HEK293 (cell line): ENCODE results near the gene CPNE2.
A peak's percentile ranks its signal among the peaks of the same experiment; 100 is the strongest.

Source experiments
- CTCF ChIA-PET: fragments of 350-600 bp; formaldehyde crosslinking; extraction: SDS; loops from one replicate; lab custom pipeline; 2021; ENCODE audit warnings: antibody characterized with exemption; lab: Yijun Ruan, JAX
- POLR2A ChIA-PET: fragments of 300-600 bp; formaldehyde crosslinking; extraction: SDS; loops from one replicate; lab custom pipeline; 2020; ENCODE audit warnings: antibody characterized with exemption, inconsistent platforms; lab: Yijun Ruan, JAX
- H3K27ac ChIP-seq: fragments of 200-500 bp; sonication (Bioruptor generic); 2 replicates; pipeline ENCODE4 v1.5.1; 2014; ENCODE audit warnings: low read depth, low read length, control low read depth, inconsistent platforms; ENCODE audit errors: extremely low read depth
- H3K36me3 ChIP-seq, 2 experiments: fragments of 200-500 bp in 1 of 2; sonication (Bioruptor generic) in 1 of 2; 1 replicate in 1 of 2; 2 replicates in 1 of 2; pipeline ENCODE4 v1.5.1; 2014 to 2017; ENCODE audit warnings: inconsistent platforms in 2 of 2, low read length in 2 of 2; ENCODE audit not compliant: control insufficient read depth in 2 of 2, insufficient read depth in 1 of 2
- H3K4me1 ChIP-seq: fragments of 200-500 bp; sonication (Bioruptor generic); 2 replicates; pipeline ENCODE4 v1.5.1; 2014; ENCODE audit warnings: mild to moderate bottlenecking, low read length, inconsistent platforms; ENCODE audit not compliant: control insufficient read depth, insufficient read depth
- H3K4me3 ChIP-seq: 2 replicates; pipeline ENCODE4 v1.5.1; 2011; ENCODE audit warnings: low read depth, mild to moderate bottlenecking, control low read depth, low read length, moderate library complexity
- H3K9me3 ChIP-seq: fragments of 200-500 bp; sonication (Bioruptor generic); 2 replicates; pipeline ENCODE4 v1.5.1; 2014; ENCODE audit warnings: low read depth, low read length, inconsistent platforms; ENCODE audit not compliant: control insufficient read depth, insufficient read depth
- PRDM10 ChIP-seq: fragments of 450-650 bp; formaldehyde crosslinking; IDR thresholded peaks from 2 replicates; pipeline ENCODE4 v1.5.1; 2016; ENCODE audit warnings: missing biosample characterization, missing genetic modification characterization
- SP3 ChIP-seq: fragments of 450-650 bp; formaldehyde crosslinking; IDR thresholded peaks from 2 replicates; pipeline ENCODE4 v1.5.1; 2016; ENCODE audit warnings: missing biosample characterization, missing genetic modification characterization
- SP7 ChIP-seq: fragments of 450-650 bp; formaldehyde crosslinking; IDR thresholded peaks from 2 replicates; pipeline ENCODE4 v1.5.1; 2016; ENCODE audit warnings: missing biosample characterization, missing genetic modification characterization
- YY1 ChIP-seq: fragments of 450-650 bp; formaldehyde crosslinking; IDR thresholded peaks from 2 replicates; pipeline ENCODE4 v1.5.1; 2018; ENCODE audit warnings: missing biosample characterization, missing genetic modification characterization
- ZBTB26 ChIP-seq: fragments of 450-650 bp; formaldehyde crosslinking; optimal IDR thresholded peaks from 2 replicates; pipeline ENCODE3; 2016; ENCODE audit warnings: missing biosample characterization, mild to moderate bottlenecking, missing genetic modification characterization
- ZNF18 ChIP-seq: fragments of 450-650 bp; formaldehyde crosslinking; IDR thresholded peaks from 2 replicates; pipeline ENCODE4 v1.5.1; 2016; ENCODE audit warnings: missing biosample characterization, missing genetic modification characterization
- ZNF350 ChIP-seq: fragments of 450-650 bp; formaldehyde crosslinking; IDR thresholded peaks from 2 replicates; pipeline ENCODE4 v1.5.0; 2017; ENCODE audit warnings: missing biosample characterization, mild to moderate bottlenecking, missing genetic modification characterization
- ZNF398 ChIP-seq: fragments of 450-650 bp; formaldehyde crosslinking; IDR thresholded peaks from 2 replicates; pipeline ENCODE4 v1.5.1; 2017; ENCODE audit warnings: missing biosample characterization, missing genetic modification characterization
- ZNF426 ChIP-seq: fragments of 450-650 bp; formaldehyde crosslinking; IDR thresholded peaks from 2 replicates; pipeline ENCODE4 v1.5.1; 2017; ENCODE audit warnings: missing biosample characterization, missing genetic modification characterization, mild to moderate bottlenecking, inconsistent platforms, moderate library complexity
- ZNF473 ChIP-seq: fragments of 450-650 bp; formaldehyde crosslinking; IDR thresholded peaks from 2 replicates; pipeline ENCODE4 v1.5.1; 2017; ENCODE audit warnings: missing biosample characterization, missing genetic modification characterization
- ZNF548 ChIP-seq: fragments of 450-650 bp; formaldehyde crosslinking; IDR thresholded peaks from 2 replicates; pipeline ENCODE4 v1.5.1; 2016; ENCODE audit warnings: missing biosample characterization, missing genetic modification characterization
- ZNF571 ChIP-seq: fragments of 450-650 bp; formaldehyde crosslinking; IDR thresholded peaks from 2 replicates; pipeline ENCODE4 v1.5.0; 2017; ENCODE audit warnings: missing biosample characterization, missing genetic modification characterization
- ZNF768 ChIP-seq: fragments of 450-650 bp; formaldehyde crosslinking; IDR thresholded peaks from 2 replicates; pipeline ENCODE4 v1.5.1; 2018; ENCODE audit warnings: missing biosample characterization, mild to moderate bottlenecking, missing genetic modification characterization
- ZNF776 ChIP-seq: fragments of 450-650 bp; formaldehyde crosslinking; IDR thresholded peaks from 2 replicates; pipeline ENCODE4 v1.5.0; 2017; ENCODE audit warnings: missing biosample characterization, missing genetic modification characterization, borderline replicate concordance
- ZSCAN4 ChIP-seq: fragments of 450-650 bp; formaldehyde crosslinking; IDR thresholded peaks from 2 replicates; pipeline ENCODE4 v1.5.1; 2017; ENCODE audit warnings: missing biosample characterization, missing genetic modification characterization

CPNE2 gene

GRCh38 chr16:57043248-57043647 lies 49.1 kb upstream of the CPNE2 start:
- H3K9me3 ChIP-seq = no peaks in the 10 kb centered on the region
- peaks cover 0 to 5% of the 10 kb centered on the region in 2 experiments; a peak in 1 of 3 replicates for H3K36me3 ChIP-seq
- H3K27ac ChIP-seq = no peak overlapping the region
- TF ChIP-seq ZNF776 (tag by site-specific recombination) = no peak
- no peak for TF ChIP-seq ZNF350
- TF ChIP-seq YY1 (tag by site-specific recombination) = no peak
- no peak for TF ChIP-seq ZNF768 (tag by site-specific recombination)
- TF ChIP-seq ZNF426 (tag by site-specific recombination) = no peak
- no peak for TF ChIP-seq ZNF473 (tag by site-specific recombination)
- no peak for TF ChIP-seq ZSCAN4 (tag by site-specific recombination)
- TF ChIP-seq ZBTB26 (tag by site-specific recombination) = no peak
- no peak for TF ChIP-seq ZNF18 (tag by site-specific recombination)
- TF ChIP-seq ZNF398 (tag by site-specific recombination) = no peak
- no peak for TF ChIP-seq SP3
- no peak for TF ChIP-seq ZNF548
- no peak for TF ChIP-seq SP7 (tag by site-specific recombination)
- no peak overlapping the region for H3K4me3 ChIP-seq
- POLR2A ChIA-PET = no interaction called here
- no peaks in the 10 kb centered on the region for H3K4me1 ChIP-seq
- CTCF ChIA-PET = no interaction called here

GRCh38 chr16:57044931-57045693 lies 47.3 kb upstream of the CPNE2 start:
- H3K4me1 ChIP-seq = no peaks in the 10 kb centered on the region
- TF ChIP-seq PRDM10 = peak; percentile 84
- no peak for TF ChIP-seq ZNF571 (tag by site-specific recombination)
- H3K9me3 ChIP-seq = no peaks in the 10 kb centered on the region
- H3K27ac ChIP-seq = no peak overlapping the region
- no peak overlapping the region for H3K4me3 ChIP-seq
- CTCF ChIA-PET = interaction anchor here (0.7 to 2.6 kb wide), 3 partner anchors 80 to 619 kb away, joined by 3 to 13 read pairs (median 3); no protein-coding TSS in a partner anchor
- POLR2A ChIA-PET = no interaction called here
- H3K36me3 ChIP-seq = peaks cover 0 to 5% of the 10 kb centered on the region in 2 experiments; a peak in 1 of 3 replicates
